ENCODE measurements around the gene RBMS3. TPM values are rescaled to one million over a fixed set of nuclear protein-coding genes. Genes with fewer than 3 reads are reported as not detected.
"Not testable (repeated sequence)": the region's sequence is repeated elsewhere in the genome, so short reads cannot be mapped to it uniquely, and the experiment has no call there.

RBMS3 gene
- total RNA-seq, 1 donor from 2014 or later: 13.2 TPM

DNA sequence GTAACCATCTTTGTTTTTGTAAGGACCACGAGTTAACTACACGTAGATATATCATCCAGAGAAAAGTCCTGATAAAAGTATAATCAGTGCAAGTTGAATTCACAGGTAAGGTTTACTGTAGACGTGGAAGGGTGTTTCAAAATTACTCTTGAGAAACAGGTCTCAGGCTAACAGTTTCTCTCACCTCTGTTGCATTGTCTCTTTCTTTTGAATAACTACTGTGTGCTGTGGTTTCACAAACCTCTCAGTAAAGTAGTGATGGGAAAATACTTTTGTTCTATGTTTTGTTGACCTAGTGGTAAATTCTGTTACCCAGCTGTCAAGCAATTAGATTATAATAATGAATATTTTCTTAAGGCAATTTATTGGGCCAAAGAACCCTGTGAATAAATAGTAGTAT lies 75.2 kb downstream of the RBMS3 start:
- no peak overlapping the region for H3K4me3 ChIP-seq (ENCODE audit: low read depth, low read length)
- no peak for TF ChIP-seq CTCF (conservative IDR thresholded peaks at IDR 0.05; ENCODE audit: low read depth, low read length)
- no peak for DNase-seq (ENCODE audit: low read depth)

DNA sequence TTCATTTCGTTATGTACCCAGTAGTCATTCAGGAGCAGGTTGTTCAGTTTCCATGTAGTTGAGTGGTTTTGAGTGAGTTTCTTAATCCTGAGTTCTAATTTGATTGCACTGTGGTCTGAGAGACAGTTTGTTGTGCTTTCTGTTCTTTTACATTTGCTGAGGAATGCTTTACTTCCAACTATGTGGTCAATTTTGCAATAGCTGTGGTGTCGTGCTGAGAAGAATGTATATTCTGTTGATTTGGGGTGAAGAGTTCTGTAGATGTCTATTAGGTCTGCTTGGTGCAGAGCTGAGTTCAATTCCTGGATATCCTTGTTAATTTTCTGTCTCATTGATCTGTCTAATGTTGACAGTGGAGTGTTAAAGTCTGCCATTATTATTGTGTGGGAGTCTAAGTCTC lies 79.4 kb downstream of the RBMS3 start:
- DNase-seq (ENCODE audit: low read depth): not testable (repeated sequence)

DNA sequence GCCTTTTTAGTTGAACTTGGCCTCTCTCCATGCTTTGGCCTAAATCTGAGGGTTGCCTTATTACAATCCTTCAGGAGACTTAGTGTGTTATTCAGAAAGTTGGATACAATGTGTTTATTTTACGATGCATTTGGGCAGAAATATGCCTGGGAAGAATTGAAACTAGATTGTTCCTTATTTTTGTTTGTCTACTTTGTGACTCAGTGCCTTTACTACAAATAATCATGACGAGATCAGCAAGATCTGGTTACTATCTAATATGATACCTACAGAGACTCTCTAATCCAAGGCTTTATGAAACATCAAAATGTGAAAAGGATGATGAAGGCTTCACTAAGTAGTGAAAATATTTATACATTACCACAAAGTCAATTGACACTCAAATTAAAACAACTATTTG lies 82.2 kb downstream of the RBMS3 start:
- no peak for TF ChIP-seq CTCF (conservative IDR thresholded peaks at IDR 0.05; ENCODE audit: low read depth, low read length)
- no peak for DNase-seq (ENCODE audit: low read depth)
- H3K4me3 ChIP-seq (ENCODE audit: low read depth, low read length): no peak overlapping the region

More for the DNA sequence above, 79.4 kb downstream of the RBMS3 start:
- H3K4me3 ChIP-seq (ENCODE audit: low read depth, low read length): not testable (repeated sequence)

GRCh38 chr3:29370021-29370420 lies 89.2 kb downstream of the RBMS3 start:
- no peak for DNase-seq (ENCODE audit: low read depth)
- H3K4me3 ChIP-seq (ENCODE audit: low read depth, low read length): no peak overlapping the region
- TF ChIP-seq CTCF (conservative IDR thresholded peaks at IDR 0.05; ENCODE audit: low read depth, low read length): no peak

DNA sequence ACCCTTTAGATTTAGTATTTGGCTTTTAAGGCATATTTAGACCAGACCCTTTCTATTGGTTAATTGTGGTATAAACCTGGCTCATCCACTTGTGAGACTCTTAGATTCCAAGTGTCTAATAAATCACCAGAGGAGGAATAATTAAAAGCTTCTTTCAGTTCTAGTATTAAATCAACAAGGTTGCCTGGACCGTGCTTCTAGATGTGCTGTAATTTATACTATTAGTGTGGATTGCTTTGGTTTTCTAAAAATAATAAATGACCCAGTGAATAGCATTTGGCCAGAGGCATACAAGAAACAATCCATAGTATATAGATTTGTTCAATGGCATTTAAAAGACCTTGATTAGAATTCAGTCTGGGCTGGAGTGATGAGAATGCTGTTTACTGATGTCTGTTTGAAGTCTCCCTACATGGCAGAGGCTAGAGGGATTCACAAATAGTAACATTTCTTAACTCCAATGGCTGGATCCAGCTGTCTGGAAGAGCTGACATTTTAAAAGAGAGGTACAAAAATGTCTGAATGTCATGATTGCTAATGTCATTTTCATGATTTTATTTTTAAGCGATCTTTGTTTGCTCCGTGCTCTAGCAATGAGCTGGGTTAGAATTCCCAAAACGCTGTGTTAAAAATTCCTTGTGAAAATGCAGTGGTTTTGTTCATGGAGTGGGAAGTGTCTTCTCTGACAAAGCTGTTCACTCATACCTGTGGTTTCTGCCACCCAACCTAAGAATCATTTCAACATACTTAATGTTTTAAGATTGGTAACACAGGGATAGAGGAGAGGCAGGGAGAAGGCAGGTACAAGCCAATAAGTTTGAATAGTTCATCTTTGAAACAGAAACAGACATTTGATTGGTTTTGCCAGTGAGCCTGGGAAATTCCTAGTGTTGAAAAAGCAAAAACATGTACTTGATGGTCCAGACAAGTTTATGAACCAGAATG lies 89.9 kb downstream of the RBMS3 start:
- DNase-seq (ENCODE audit: low read depth): no peak
- no peak for TF ChIP-seq CTCF (conservative IDR thresholded peaks at IDR 0.05; ENCODE audit: low read depth, low read length)
- no peak overlapping the region for H3K4me3 ChIP-seq (ENCODE audit: low read depth, low read length)

GRCh38 chr3:29373131-29373680 lies 92.3 kb downstream of the RBMS3 start:
- DNase-seq (ENCODE audit: low read depth): no peak
- no peak for TF ChIP-seq CTCF (conservative IDR thresholded peaks at IDR 0.05; ENCODE audit: low read depth, low read length)
- no peak overlapping the region for H3K4me3 ChIP-seq (ENCODE audit: low read depth, low read length)

- H3K4me3 ChIP-seq (ENCODE audit: low read depth, low read length): no peak overlapping the region
- no peak for DNase-seq (ENCODE audit: low read depth)
- no peak for TF ChIP-seq CTCF (conservative IDR thresholded peaks at IDR 0.05; ENCODE audit: low read depth, low read length)
Observed at GRCh38 chr3:29374226-29374625, 93.4 kb downstream of the RBMS3 start.

All from epithelial cell of proximal tubule (primary cell).